GM18517 (cell line): ENCODE data around the gene ALX4.

Experiments
- ATAC-seq: cut with Tn5 transposase; IDR thresholded peaks from one replicate; pipeline ENCODE4 v1.9.1; 2021; ENCODE audit warnings: mild to moderate bottlenecking, moderate library complexity; ENCODE audit not compliant: unreplicated experiment

Gene ALX4

GRCh38 chr11:44213148-44213547 is 96.8 kb downstream of the ALX4 start:
- ATAC-seq, result no peak

DNA sequence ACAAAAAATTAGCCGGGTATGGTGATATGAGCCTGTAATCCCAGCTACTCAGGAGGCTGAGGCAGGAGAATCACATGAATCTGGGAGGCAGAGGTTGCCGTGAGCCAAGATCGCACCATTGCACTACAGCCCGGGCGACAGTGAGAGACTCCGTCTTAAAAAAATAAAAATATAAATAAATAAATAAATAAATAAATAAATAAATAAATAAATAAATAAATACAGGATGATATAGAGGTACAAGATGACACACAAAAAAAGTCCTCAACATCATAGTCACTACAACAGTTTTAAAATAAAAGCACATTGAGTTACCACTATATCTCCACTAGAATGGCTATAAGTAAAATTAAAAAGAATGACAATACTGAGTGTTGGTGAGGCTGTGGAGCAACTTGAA is 97.8 kb downstream of the ALX4 start:
- no peak for ATAC-seq
